GM18517 (cell line): ENCODE results near the gene SREBF1.

Experiments used
- ATAC-seq: cut with Tn5 transposase; IDR thresholded peaks from one replicate; pipeline ENCODE4 v1.9.1; 2021; ENCODE audit warnings: mild to moderate bottlenecking, moderate library complexity; ENCODE audit not compliant: unreplicated experiment

Gene SREBF1

DNA sequence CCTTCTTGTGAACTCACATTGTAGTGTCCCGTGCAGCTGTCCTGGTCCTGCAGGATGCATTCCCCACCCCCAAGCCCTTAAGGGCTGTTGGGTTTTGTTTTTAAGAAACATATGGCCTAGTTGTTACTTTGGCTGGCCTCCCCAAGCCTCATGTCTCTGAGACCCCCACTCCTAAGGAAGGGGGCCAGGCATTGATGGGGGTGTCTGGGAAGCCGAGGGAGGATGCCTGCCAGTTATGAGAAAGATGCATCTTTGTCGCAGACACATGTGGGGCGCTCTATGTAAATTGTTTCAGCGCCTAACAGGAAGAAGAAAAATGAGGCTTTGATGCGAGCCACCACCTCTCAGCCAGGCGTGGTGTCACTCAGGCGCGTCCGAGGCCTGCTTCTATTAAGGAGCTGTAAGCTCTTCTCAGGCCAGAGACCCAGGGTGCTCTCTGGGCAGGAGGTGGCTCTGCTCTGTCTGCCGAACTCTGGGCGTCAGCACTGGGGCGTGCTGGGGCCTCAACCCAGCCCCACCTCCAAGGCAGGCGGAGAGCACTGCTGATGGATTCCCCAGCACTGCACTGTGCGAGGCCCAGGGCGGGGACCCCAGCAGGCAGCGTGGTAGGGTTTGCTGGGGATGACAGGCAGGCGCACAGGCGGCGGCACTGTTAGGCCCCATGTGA, 70.6 kb downstream of the SREBF1 start:
- no peak for ATAC-seq

DNA sequence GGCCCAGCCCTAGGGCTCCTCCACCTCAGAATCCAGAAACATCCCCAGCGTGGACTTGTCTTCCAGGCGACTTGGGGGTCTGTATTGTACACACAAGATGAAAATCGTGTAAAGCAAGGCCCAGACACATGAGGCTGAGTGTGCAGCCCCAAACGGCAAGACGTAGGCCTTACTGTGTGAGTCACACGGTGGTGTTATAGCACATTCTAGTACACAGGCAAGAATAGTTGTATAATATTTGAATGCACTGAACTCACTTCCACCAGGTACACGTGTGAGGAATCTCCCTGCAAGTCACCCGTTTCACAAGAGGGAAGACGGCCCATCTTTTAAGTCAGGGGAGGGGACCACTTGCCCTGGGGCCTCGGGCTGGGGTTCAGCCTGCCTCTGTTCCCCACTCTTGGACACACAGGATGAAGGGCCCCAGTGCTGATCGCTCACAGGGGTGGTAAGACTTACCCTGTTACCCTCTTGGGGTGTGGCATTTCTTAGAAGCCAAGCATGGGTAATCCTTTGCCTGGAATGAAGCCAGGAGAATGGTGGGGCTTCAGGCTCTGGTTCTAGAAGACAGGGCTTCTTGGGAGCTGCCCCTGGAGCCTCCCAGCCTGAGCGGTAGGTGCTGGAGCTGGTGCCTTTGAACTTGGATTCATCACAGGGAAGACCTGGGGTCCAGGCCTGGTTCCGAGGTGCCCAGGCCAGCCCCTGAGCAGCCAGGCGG, 71.3 kb downstream of the SREBF1 start:
- no peak for ATAC-seq

DNA sequence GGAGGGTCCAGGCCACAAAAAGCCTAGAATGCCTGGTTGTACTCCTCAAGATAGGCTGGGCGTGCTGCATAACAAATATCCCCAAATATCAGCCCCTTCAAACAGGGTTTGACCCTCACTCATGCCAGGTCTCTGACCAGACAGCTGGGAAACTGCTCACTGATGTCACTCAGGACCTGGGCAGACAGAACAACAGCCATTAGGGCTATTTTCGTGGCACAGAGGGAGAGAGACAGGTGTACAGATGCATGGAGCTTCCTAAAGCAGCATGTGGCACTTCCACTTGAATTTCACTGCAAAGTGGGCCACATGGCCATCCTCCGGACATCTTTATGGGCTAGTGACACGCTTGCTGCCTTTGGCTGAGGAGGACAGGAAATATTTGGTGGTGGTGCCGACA, 73.1 kb downstream of the SREBF1 start:
- no peak for ATAC-seq

DNA sequence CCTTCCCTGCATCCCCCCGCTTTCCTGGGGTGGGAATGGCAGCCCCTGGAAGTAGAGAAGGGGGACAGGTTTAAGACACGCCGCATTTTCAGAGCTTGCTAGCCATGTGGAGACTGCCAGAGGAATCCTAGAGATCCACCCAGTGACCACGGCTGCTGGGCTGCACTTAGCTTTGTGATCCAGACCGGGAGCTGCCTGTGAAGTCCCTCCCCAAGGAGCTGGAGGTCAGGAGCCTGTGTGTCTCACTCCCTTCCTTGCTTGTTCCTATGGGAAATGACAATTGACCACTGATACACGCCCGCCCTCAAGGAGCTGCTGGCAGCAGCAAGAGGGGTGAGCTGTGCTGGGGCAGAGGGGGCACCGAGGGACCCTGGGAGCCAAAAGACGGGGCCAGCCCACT, 73.7 kb downstream of the SREBF1 start:
- no peak for ATAC-seq

DNA sequence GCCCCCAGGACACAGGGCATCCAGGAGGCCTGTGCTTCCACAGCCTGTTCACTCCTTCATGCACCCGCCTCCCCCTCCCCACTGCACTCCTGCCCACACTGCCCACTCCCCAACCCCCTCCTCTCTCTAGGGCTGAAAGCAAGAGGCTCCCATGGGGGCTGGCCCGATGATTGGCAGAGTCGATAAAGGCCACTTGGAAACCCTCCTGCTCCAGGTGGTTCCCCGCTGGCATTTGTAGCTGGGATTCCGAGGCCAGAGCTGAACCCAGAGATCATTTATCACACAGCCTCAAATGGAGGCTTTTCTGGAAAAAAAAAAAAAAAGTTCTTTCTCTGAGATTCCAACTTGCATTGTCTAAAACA, 74.1 kb downstream of the SREBF1 start:
- ATAC-seq: no peak
